Activated B cell treated with CpG ODN at 0.5 μM for 24 hours (primary cell): ENCODE results near the gene PPP3CB. TPM values are rescaled to one million over a fixed set of nuclear protein-coding genes. Genes with fewer than 3 reads are reported as not detected.

Experiments
- ATAC-seq: fragments of 200-7000 bp; cut with Tn5 transposase; one replicate; pipeline ENCODE4 v1.10.0; 2021; ENCODE audit warnings: low read depth, mild to moderate bottlenecking, moderate library complexity
- CTCF ChIA-PET: fragments of 350-600 bp; sonication (Branson Sonifier 250); formaldehyde crosslinking; loops from one replicate; lab custom pipeline; 2021; ENCODE audit warnings: antibody characterized with exemption; lab: Charles Lee
- POLR2A ChIA-PET: fragments of 350-600 bp; sonication (Branson Sonifier 250); formaldehyde crosslinking; loops from one replicate; lab custom pipeline; 2021; ENCODE audit warnings: antibody characterized with exemption; lab: Charles Lee
- DNase-seq: peaks from one replicate; pipeline ENCODE4 v3.0.0; 2022
- H3K27ac Mint-ChIP-seq: one replicate; pipeline ENCODE4 v1.8.0; 2020; ENCODE audit warnings: mixed read lengths
- H3K27me3 Mint-ChIP-seq: one replicate; pipeline ENCODE4 v1.8.0; 2021; ENCODE audit warnings: mixed read lengths
- H3K36me3 Mint-ChIP-seq: one replicate; pipeline ENCODE4 v1.8.0; 2021; ENCODE audit warnings: low read depth, mixed read lengths
- H3K4me1 Mint-ChIP-seq: one replicate; pipeline ENCODE4 v1.8.0; 2021; ENCODE audit warnings: mixed read lengths
- H3K4me3 Mint-ChIP-seq: one replicate; pipeline ENCODE4 v1.8.0; 2020; ENCODE audit warnings: mild to moderate bottlenecking, mixed read lengths
- H3K9me3 Mint-ChIP-seq: one replicate; pipeline ENCODE4 v1.8.0; 2020; ENCODE audit warnings: mixed read lengths
- intact Hi-C: fragments of 100-400 bp; cut with micrococcal nuclease; formaldehyde crosslinking; loops from one replicate; pipeline ENCODE4 v1.15.1; 2024
- total RNA-seq: library from RNA; stranded (reverse); gene quantifications from 2 replicates; pipeline ENCODE4 v1.2.3, GENCODE V29; 2022
- TF ChIP-seq, protein P1 (sequence below): fragments of 200-600 bp; IDR thresholded peaks from one replicate; pipeline ENCODE4 v1.8.0; 2022; ENCODE audit warnings: antibody characterized with exemption, mild to moderate bottlenecking

Gene PPP3CB
- total RNA-seq, 1 donor from 2014 or later = 43.3 TPM

DNA sequence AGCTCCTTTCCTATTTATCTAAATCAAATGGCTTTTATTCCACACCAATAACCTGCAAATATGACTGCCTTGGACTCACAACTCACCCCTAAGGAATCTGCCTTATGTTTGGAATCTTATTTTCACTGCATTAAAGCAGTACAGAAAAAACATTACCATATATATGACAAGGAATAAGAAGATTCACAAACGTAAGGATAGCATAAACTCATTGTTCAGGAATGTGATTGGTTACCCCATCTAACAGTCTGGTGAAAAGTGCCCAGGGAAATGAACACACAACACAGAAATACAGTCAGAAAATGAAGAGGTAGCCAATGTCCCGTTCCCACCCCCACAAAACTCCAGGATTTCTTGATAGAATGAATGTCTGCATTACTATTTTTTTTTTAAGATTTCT lies 2.0 kb downstream of the PPP3CB start:
- Mint-ChIP-seq H3K27ac (peak overlapping the region; percentile 53), H3K27me3 (no peaks in the 10 kb centered on the region), H3K4me1 (peaks cover 56% of the 10 kb centered on the region), H3K36me3 (peaks cover 19% of the 10 kb centered on the region), H3K9me3 (no peaks in the 10 kb centered on the region), H3K4me3 (peak overlapping the region; percentile 54)
- DNase-seq = no peak
- intact Hi-C loops = loop anchor here (2.0 to 10.0 kb wide), 4 partner anchors 15 to 1331 kb away; partner anchors contain the start of genes DNAJB12, KAT6B and VCL
- TF ChIP-seq, protein P1, sequence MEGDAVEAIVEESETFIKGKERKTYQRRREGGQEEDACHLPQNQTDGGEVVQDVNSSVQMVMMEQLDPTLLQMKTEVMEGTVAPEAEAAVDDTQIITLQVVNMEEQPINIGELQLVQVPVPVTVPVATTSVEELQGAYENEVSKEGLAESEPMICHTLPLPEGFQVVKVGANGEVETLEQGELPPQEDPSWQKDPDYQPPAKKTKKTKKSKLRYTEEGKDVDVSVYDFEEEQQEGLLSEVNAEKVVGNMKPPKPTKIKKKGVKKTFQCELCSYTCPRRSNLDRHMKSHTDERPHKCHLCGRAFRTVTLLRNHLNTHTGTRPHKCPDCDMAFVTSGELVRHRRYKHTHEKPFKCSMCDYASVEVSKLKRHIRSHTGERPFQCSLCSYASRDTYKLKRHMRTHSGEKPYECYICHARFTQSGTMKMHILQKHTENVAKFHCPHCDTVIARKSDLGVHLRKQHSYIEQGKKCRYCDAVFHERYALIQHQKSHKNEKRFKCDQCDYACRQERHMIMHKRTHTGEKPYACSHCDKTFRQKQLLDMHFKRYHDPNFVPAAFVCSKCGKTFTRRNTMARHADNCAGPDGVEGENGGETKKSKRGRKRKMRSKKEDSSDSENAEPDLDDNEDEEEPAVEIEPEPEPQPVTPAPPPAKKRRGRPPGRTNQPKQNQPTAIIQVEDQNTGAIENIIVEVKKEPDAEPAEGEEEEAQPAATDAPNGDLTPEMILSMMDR = no peak
- ATAC-seq = no peak
- CTCF ChIA-PET = interaction anchor here (1.2 kb wide), 1 partner anchor 36 kb away, joined by 3 read pairs; no protein-coding TSS in a partner anchor
- POLR2A ChIA-PET = interaction anchor here (0.6 to 1.0 kb wide), 2 partner anchors 24 to 1741 kb away, joined by 3 to 7 read pairs; no protein-coding TSS in a partner anchor

- ChIA-PET CTCF (no interaction called here), POLR2A (interaction anchor here (2.4 kb wide), 1 partner anchor 9 kb away, joined by 6 read pairs; the partner anchor contains the start of gene PPP3CB)
- ATAC-seq (no peak), DNase-seq (no peak)
- no peak overlapping the region for H3K27ac Mint-ChIP-seq
- H3K27me3 Mint-ChIP-seq = no peaks in the 10 kb centered on the region
- no peak overlapping the region for H3K4me3 Mint-ChIP-seq
- H3K9me3 Mint-ChIP-seq = no peaks in the 10 kb centered on the region
- H3K4me1 Mint-ChIP-seq = peaks cover 15% of the 10 kb centered on the region
- H3K36me3 Mint-ChIP-seq = peaks cover 37% of the 10 kb centered on the region
- TF ChIP-seq, protein P1 = no peak
- intact Hi-C loops = no loop called here
These were observed 9.2 kb downstream of the PPP3CB start for GRCh38 chr10:73486601-73487000.

GRCh38 chr10:73485320-73485719 lies 10.5 kb downstream of the PPP3CB start:
- intact Hi-C loops = no loop called here
- no peaks in the 10 kb centered on the region for H3K9me3 Mint-ChIP-seq
- DNase-seq (no peak), ATAC-seq (no peak)
- H3K36me3 Mint-ChIP-seq = peaks cover 37% of the 10 kb centered on the region
- CTCF ChIA-PET = no interaction called here
- H3K4me1 Mint-ChIP-seq = peaks cover 16% of the 10 kb centered on the region
- H3K27ac Mint-ChIP-seq = no peak overlapping the region
- H3K27me3 Mint-ChIP-seq = no peaks in the 10 kb centered on the region
- TF ChIP-seq, protein P1 = no peak
- POLR2A ChIA-PET = interaction anchor here (2.4 kb wide), 1 partner anchor 10 kb away, joined by 6 read pairs; the partner anchor contains the start of gene PPP3CB
- H3K4me3 Mint-ChIP-seq = no peak overlapping the region

DNA sequence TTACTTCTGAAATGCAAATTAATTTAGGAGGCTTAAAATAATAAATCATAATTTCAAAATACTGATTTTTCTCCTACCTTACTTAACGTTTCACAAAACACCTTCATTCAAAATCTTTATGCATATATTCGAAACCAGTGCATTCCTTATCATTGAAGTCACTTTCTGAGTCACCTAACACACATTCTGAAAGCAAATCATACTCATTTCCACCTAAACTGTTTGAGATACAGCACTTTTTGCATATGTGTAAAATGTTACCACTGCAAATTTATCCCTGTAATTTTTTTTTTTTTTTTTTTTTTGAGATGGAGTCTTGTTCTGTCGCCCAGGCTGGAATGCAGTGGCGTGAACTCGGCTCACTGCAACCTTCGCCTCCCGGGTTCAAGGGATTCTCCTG lies 15.7 kb downstream of the PPP3CB start:
- CTCF ChIA-PET = no interaction called here
- ATAC-seq = peak; percentile 31
- H3K4me3 Mint-ChIP-seq = no peak overlapping the region
- DNase-seq = no peak
- H3K36me3 Mint-ChIP-seq = peaks cover 44% of the 10 kb centered on the region
- intact Hi-C loops = no loop called here
- no peaks in the 10 kb centered on the region for H3K9me3 Mint-ChIP-seq
- TF ChIP-seq, protein P1 = no peak
- H3K27ac Mint-ChIP-seq = no peak overlapping the region
- POLR2A ChIA-PET = interaction anchor here (0.6 to 1.6 kb wide), 2 partner anchors 16 to 20 kb away, joined by 3 to 7 read pairs; partner anchors contain the start of gene PPP3CB
- H3K27me3 Mint-ChIP-seq = no peaks in the 10 kb centered on the region
- peaks cover 21% of the 10 kb centered on the region for H3K4me1 Mint-ChIP-seq

GRCh38 chr10:73478636-73479035 lies 17.2 kb downstream of the PPP3CB start:
- intact Hi-C loops = loop anchor here (2.0 kb wide), 1 partner anchor 16 kb away; no protein-coding TSS in a partner anchor
- TF ChIP-seq, protein P1 = no peak
- ATAC-seq (no peak), DNase-seq (no peak)
- Mint-ChIP-seq H3K27me3 (no peaks in the 10 kb centered on the region), H3K4me3 (no peak overlapping the region), H3K9me3 (no peaks in the 10 kb centered on the region), H3K4me1 (peaks cover 21% of the 10 kb centered on the region), H3K36me3 (peaks cover 51% of the 10 kb centered on the region), H3K27ac (no peak overlapping the region)
- ChIA-PET POLR2A (interaction anchor here (1.0 kb wide), 1 partner anchor 17 kb away, joined by 8 read pairs; the partner anchor contains the start of gene PPP3CB), CTCF (no interaction called here)
